HG02970 (cell line): Measurements from ENCODE around the gene NFKBIZ.

Source experiments
- ATAC-seq: cut with Tn5 transposase; IDR thresholded peaks from one replicate; pipeline ENCODE4 v1.9.1; 2021; ENCODE audit warnings: mild to moderate bottlenecking, moderate library complexity, moderate number of reproducible peaks; ENCODE audit not compliant: unreplicated experiment, low FRiP score

Gene NFKBIZ

GRCh38 chr3:101825904-101826445 lies 23.3 kb upstream of the NFKBIZ start:
- ATAC-seq, result no peak

GRCh38 chr3:101827211-101828174 lies 21.8 kb upstream of the NFKBIZ start:
- peak; percentile 86 for ATAC-seq

GRCh38 chr3:101828276-101828675 lies 21.0 kb upstream of the NFKBIZ start:
- no peak for ATAC-seq

- no peak for ATAC-seq
Measured at GRCh38 chr3:101828691-101829436, 20.4 kb upstream of the NFKBIZ start.

DNA sequence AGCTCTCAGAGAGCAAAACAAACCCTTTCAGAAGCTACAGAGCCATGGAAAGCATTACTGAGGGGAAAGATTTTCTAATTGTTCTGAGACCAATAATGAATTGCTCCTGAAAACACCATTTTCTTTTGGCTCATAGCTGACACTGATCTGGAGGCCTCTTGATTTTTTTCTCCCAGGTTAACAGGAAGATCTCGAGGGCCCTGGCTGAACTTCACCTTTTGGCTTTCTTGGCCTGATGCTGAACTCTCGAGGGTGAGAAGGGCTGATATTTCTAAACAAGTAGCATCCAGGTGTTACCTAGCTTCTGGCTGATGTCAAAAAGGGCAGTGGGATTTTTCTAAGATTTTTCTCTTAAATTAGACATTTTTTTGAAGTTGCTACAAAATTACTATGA lies 19.9 kb upstream of the NFKBIZ start:
- no peak for ATAC-seq

DNA sequence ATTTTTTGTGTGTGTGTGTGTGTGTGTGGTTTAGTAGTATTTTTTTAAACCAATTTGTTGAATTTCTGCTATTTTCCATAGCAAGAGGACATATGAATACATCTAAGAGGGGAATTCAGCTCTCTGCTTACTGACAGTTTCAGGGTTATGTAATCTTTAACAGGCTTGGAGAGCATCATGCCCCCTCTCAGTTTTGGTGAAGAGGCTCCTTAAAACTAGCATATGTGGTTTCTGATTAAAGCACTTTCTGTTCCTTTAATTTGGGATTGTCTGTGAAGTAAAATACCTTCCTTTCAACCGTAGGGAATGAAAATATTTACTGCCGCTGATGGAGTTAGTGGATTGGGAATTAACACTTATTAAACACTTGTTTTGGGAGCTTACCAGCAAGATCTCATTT lies 19.4 kb upstream of the NFKBIZ start:
- ATAC-seq, result no peak

GRCh38 chr3:101833446-101833974 lies 15.8 kb upstream of the NFKBIZ start:
- no peak for ATAC-seq

DNA sequence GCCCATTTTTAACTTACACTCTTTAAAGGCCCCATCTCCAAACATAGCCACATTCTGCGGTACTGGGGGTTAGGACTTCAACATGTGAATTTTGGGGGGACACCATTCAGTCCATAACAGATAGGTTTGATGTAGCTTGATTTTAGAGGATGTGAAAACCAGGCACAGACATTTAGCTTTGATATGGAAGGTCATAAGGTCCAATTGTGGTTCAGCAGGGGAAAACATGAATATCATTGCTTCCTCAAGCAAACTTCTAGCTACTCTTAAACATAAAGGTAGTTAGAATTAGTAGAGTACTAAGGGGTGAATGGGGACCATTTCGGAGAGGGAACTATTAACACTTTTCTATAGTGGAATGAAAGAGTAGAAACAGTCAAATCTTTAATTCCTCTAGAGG lies 13.6 kb upstream of the NFKBIZ start:
- no peak for ATAC-seq

DNA sequence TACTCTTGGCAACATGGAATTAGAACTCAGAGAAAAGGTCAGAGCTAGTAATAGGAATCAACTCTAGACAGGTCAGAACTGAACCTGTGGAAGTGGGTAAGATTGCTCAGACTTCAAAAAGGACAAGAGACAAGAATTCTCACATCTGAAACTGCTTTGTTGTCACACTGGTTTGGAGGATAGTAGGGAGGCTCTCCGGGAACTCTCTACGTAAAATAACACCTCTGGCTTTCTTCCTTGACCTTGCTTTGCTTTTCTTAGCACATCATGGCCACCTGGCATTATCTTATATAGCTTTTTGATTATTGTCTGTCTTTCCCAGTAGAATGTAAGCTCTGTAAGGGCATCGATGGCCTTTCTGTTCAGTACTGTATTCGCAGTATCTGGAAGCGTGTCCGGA lies 13.2 kb upstream of the NFKBIZ start:
- ATAC-seq, result no peak

GRCh38 chr3:101836652-101837598 lies 12.4 kb upstream of the NFKBIZ start:
- no peak for ATAC-seq

DNA sequence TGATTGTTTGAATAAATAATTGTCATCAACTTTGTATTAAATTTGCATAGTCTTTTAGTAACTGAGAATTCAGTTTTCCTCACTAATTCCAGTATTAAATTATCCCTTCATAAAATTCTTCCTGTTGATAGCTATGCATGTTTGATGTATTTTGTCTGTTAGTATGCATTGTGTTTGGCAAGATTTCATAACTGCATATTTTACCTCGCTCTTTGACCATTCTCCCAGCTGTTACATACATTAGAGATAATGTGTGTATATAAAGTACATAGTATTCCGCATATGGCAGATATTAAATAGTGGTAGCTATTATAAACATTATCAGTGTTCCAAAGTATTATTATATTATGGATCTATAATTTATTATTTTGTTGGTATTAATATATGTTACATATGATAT lies 10.6 kb upstream of the NFKBIZ start:
- no peak for ATAC-seq

- no peak for ATAC-seq
Measured at GRCh38 chr3:101840066-101840465, 9.2 kb upstream of the NFKBIZ start.

GRCh38 chr3:101842245-101842934 lies 6.9 kb upstream of the NFKBIZ start:
- no peak for ATAC-seq

GRCh38 chr3:101842935-101843330 lies 6.4 kb upstream of the NFKBIZ start:
- no peak for ATAC-seq

DNA sequence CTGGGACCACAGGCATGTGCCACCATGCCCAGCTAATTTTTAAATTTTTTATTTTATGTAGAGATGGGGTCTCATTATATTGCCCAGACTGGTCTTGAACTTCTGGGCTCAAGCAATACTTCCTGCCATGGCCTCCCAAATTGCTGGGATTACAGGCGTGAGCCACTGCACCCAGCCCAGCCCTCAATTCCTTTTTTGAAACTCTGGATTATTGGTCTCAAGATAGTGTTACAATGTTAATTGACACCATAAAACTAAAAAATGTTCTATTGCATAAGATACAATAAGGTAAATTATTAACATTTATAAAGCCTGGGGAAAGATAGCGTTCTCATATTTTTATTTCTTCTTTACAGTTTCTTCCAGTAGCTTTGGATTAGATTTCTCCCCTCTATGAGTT lies 3.9 kb upstream of the NFKBIZ start:
- ATAC-seq, result no peak

- ATAC-seq, result no peak
Measured at GRCh38 chr3:101846709-101847108, 2.6 kb upstream of the NFKBIZ start.

- ATAC-seq, result no peak
Measured at GRCh38 chr3:101847328-101847727, 2.0 kb upstream of the NFKBIZ start.

GRCh38 chr3:101848326-101848725 lies 988 bp upstream of the NFKBIZ start:
- ATAC-seq, result no peak

- ATAC-seq, result peak; percentile 28
Measured at GRCh38 chr3:101849714-101850245, 466 bp downstream of the NFKBIZ start.
